NOMO-1 treated with dmso at 0.1 percent for 144 hours (cell line): ENCODE results near the gene SUDS3.

Source experiments
- DNase-seq: peaks from one replicate; lab custom pipeline; 2025; ENCODE audit not compliant: unreplicated experiment; lab: John Stamatoyannopoulos, UW

SUDS3 gene

GRCh38 chr12:118439068-118439467, 62.7 kb downstream of the SUDS3 start:
- no peak for DNase-seq

DNA sequence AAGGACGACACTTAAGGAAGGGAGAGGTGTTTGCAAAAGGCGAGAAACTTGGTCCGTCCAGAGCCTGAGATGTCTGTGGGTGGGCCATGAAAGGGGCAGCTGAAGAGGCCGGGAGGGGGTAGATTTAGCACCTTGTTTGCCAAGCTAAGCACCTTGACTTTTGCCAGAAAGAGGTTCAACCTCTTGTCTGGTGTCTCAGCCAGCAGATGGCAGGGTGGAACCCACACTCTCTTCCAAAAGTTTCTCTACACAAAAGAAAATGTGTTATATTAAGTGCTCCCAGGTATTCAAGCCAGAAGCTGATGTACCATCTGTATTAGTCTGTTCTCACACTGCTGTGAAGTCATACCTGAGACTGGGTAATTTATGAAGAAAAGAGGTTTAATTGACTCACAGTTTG, 69.9 kb downstream of the SUDS3 start:
- DNase-seq = no peak

DNA sequence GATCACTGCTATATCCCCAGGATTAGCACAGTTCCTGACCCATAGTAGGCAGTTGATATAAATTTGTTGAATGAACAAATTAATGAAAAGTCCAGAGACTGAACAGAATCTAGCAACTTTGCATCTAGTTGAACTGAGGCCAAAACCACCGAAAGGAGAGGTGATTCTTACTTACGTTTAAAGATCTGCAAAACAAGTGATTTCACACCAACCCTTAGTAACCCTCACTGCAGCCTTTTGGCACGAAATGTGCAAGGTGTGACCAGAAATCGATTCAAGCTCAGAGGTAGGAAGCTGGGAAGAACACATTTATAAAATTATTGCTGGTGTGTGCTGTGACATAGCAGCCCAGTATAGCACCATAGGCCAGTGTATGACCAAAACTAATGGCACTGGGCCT, 70.8 kb downstream of the SUDS3 start:
- DNase-seq = no peak

DNA sequence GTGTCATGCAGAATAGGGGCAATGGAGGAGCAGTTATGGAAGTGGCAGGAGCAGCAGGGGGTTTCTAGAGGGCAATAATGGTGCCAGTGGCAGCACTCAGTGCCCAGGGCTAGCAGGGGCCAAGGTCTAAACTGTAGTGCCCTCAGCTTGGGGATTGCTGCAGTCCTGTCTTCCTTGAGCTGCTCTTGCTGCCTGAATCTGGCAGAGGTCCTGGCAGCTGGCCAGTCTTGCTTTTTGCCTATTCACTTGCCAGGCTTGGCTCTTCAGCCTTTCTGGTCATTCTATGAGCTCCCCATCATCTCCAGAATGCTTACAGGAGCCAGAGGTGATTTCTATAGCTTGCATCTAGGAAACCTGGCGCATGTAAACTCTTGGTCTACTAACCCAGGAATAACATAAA, 72.0 kb downstream of the SUDS3 start:
- DNase-seq = no peak

DNA sequence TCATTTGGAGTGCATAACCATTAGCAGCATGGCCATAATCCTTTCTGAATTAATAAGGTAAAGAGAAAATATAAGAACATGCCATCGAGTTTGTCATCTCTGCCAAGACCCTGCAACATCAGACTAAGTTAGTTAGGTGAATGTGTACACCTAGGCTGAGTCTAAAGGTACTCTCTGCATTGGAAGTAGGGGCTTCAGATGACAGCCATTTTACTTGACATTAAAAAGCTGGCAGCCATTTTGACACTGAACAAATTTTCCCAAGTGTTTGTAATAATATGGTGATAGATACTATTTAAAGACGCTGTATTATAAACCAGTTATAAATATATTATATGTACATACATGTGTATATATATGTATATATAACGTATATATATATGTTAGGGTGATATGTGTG, 79.0 kb downstream of the SUDS3 start:
- no peak for DNase-seq

- no peak for DNase-seq
Measured at GRCh38 chr12:118456741-118457140, 80.4 kb downstream of the SUDS3 start.

DNA sequence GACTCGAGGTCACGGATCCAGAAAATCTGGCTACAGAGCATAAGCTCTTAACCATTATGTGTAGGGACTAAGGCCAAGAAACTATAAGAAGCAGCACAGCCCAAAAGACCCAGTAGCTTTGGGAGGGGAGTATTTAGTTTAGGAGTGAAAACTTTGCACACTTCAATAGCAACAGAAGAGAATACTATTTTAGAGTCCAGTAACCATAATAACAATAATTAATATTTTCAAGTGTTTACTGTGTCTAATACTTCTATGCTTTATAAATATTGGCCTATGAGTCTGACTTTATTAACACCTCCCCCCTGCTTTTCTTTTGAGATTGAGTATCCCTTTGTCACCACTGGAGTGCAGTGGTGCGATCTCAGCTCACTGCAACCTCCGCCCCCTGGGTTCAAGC, 82.8 kb downstream of the SUDS3 start:
- no peak for DNase-seq

GRCh38 chr12:118463677-118464076, 87.3 kb downstream of the SUDS3 start:
- DNase-seq = no peak

- no peak for DNase-seq
Measured at GRCh38 chr12:118465706-118466105, 89.4 kb downstream of the SUDS3 start.
